ENCODE measurements around the gene THYN1.
"Not testable (repeated sequence)": the region's sequence is repeated elsewhere in the genome, so short reads cannot be mapped to it uniquely, and the experiment has no call there.

THYN1 gene

GRCh38 chr11:134287561-134287960 lies 34.4 kb upstream of the THYN1 start:
- no peak overlapping the region for H2AFZ ChIP-seq (ENCODE audit: low read depth, low read length, severe bottlenecking)
- no peaks in the 10 kb centered on the region for H3K79me2 ChIP-seq (ENCODE audit: insufficient read depth, low read length)
- no peaks in the 10 kb centered on the region for H4K20me1 ChIP-seq (ENCODE audit: low read depth, low read length)
- H3K9me3 ChIP-seq (ENCODE audit: insufficient read depth, low read length), result no peaks in the 10 kb centered on the region
- H3K27me3 ChIP-seq (ENCODE audit: low read length), result no peaks in the 10 kb centered on the region
- no peaks in the 10 kb centered on the region for H3K9me2 ChIP-seq (replicated peaks; ENCODE audit: insufficient read depth, low read length)
- no peak overlapping the region for H3K27ac ChIP-seq (ENCODE audit: low read depth, low read length)
- H3K4me2 ChIP-seq (ENCODE audit: low read depth, low read length, poor library complexity, severe bottlenecking), result no peak overlapping the region
- H3F3A ChIP-seq (ENCODE audit: insufficient read depth), result no peaks in the 10 kb centered on the region
- H3K9ac ChIP-seq (ENCODE audit: low read length), result no peak overlapping the region
- H3K4me3 ChIP-seq (ENCODE audit: insufficient read depth, low read length, poor library complexity, severe bottlenecking), result no peak overlapping the region
- TF ChIP-seq CTCF (IDR thresholded peaks at IDR 0.05; ENCODE audit: insufficient read depth, low read length, poor library complexity, severe bottlenecking), result no peak
- TF ChIP-seq EZH2phosphoT487 (conservative IDR thresholded peaks at IDR 0.05; ENCODE audit: low read length), result no peak
- H3K36me3 ChIP-seq (ENCODE audit: low read length), result no peaks in the 10 kb centered on the region

GRCh38 chr11:134284349-134284748 lies 31.2 kb upstream of the THYN1 start:
- H3K27ac ChIP-seq (ENCODE audit: low read depth, low read length); H3K79me2 ChIP-seq (ENCODE audit: insufficient read depth, low read length); H3K9me3 ChIP-seq (ENCODE audit: insufficient read depth, low read length); H3K36me3 ChIP-seq (ENCODE audit: low read length); H3K9ac ChIP-seq (ENCODE audit: low read length); H2AFZ ChIP-seq (ENCODE audit: low read depth, low read length, severe bottlenecking); H3K4me2 ChIP-seq (ENCODE audit: low read depth, low read length, poor library complexity, severe bottlenecking); H4K20me1 ChIP-seq (ENCODE audit: low read depth, low read length); H3F3A ChIP-seq (ENCODE audit: insufficient read depth); H3K27me3 ChIP-seq (ENCODE audit: low read length); H3K4me3 ChIP-seq (ENCODE audit: insufficient read depth, low read length, poor library complexity, severe bottlenecking); H3K9me2 ChIP-seq (replicated peaks; ENCODE audit: insufficient read depth, low read length): not testable (repeated sequence)

GRCh38 chr11:134283461-134284230 lies 30.5 kb upstream of the THYN1 start:
- Histone ChIP-seq H2AFZ (ENCODE audit: low read depth, low read length, severe bottlenecking) (no peak overlapping the region), H3K9ac (ENCODE audit: low read length) (no peak overlapping the region), H3K27me3 (ENCODE audit: low read length) (no peaks in the 10 kb centered on the region), H3K9me2 (replicated peaks; ENCODE audit: insufficient read depth, low read length) (no peaks in the 10 kb centered on the region), H3K9me3 (ENCODE audit: insufficient read depth, low read length) (no peaks in the 10 kb centered on the region), H4K20me1 (ENCODE audit: low read depth, low read length) (no peaks in the 10 kb centered on the region), H3K27ac (ENCODE audit: low read depth, low read length) (no peak overlapping the region), H3F3A (ENCODE audit: insufficient read depth) (no peaks in the 10 kb centered on the region), H3K79me2 (ENCODE audit: insufficient read depth, low read length) (no peaks in the 10 kb centered on the region), H3K36me3 (ENCODE audit: low read length) (no peaks in the 10 kb centered on the region), H3K4me2 (ENCODE audit: low read depth, low read length, poor library complexity, severe bottlenecking) (no peak overlapping the region), H3K4me3 (ENCODE audit: insufficient read depth, low read length, poor library complexity, severe bottlenecking) (no peak overlapping the region)
- TF ChIP-seq EZH2phosphoT487 (conservative IDR thresholded peaks at IDR 0.05; ENCODE audit: low read length), result no peak
- TF ChIP-seq CTCF (IDR thresholded peaks at IDR 0.05; ENCODE audit: insufficient read depth, low read length, poor library complexity, severe bottlenecking), result no peak

Measured in SU-DHL-6 (cell line).